LNCaP clone FGC (cell line): ENCODE results near the gene CCDC88C.

ENCODE experiments used
- DNase-seq: peaks from one replicate; pipeline ENCODE4 v3.0.0-alpha.2; 2011; ENCODE audit warnings: low read depth
- H3K4me3 ChIP-seq: 2 replicates; pipeline ENCODE4 v1.5.1; 2011; ENCODE audit warnings: mild to moderate bottlenecking, low read depth, low read length, control low read depth
- CTCF ChIP-seq: IDR thresholded peaks from 2 replicates; pipeline ENCODE4 v1.5.1; 2012; ENCODE audit warnings: mild to moderate bottlenecking; ENCODE audit not compliant: control insufficient read depth, insufficient read depth; ENCODE audit errors: extremely low read depth

The CCDC88C gene

GRCh38 chr14:91225025-91225424 is 192.6 kb downstream of the CCDC88C start:
- no peak overlapping the region for H3K4me3 ChIP-seq
- TF ChIP-seq CTCF = no peak
- DNase-seq = no peak

- no peak for TF ChIP-seq CTCF
- H3K4me3 ChIP-seq = no peak overlapping the region
- no peak for DNase-seq
Observed at GRCh38 chr14:91223028-91223783, 194.4 kb downstream of the CCDC88C start.
